Measurements from ENCODE around the gene CFAP100. TPM values are rescaled to one million over a fixed set of nuclear protein-coding genes. Genes with fewer than 3 reads are reported as not detected.

The CFAP100 gene
- total RNA-seq, 4 donors from 2014 or later, result not detected

- peak in 1 of 2 donors; percentile 80 for DNase-seq (ENCODE audit: low spot score in 2 of 2)
- TF ChIP-seq CTCF (IDR thresholded peaks at IDR 0.05) (no peak), POLR2A (IDR thresholded peaks at IDR 0.05) (no peak)
- H3K4me3 ChIP-seq (ENCODE audit: low read depth, poor library complexity, severe bottlenecking), result no peak overlapping the region
- intact Hi-C loops (cut with DNase I; ENCODE audit: low total_unique reads), result loop anchor here (10.0 kb wide), 1 partner anchor 253 kb away; no protein-coding TSS in a partner anchor
- 62 to 73% methylated on average over 11 to 13 of the region's 13 CpGs for WGBS, 2 donors
Observed at GRCh38 chr3:126397610-126398422, 3.1 kb downstream of the CFAP100 start.

GRCh38 chr3:126398423-126399350 is 4.0 kb downstream of the CFAP100 start:
- DNase-seq (ENCODE audit: low spot score in 2 of 2), result peak in 1 of 2 donors; percentile 77
- 87 to 89% methylated on average over 14 of the region's 14 CpGs for WGBS, 2 donors
- H3K4me3 ChIP-seq (ENCODE audit: low read depth, poor library complexity, severe bottlenecking), result no peak overlapping the region
- intact Hi-C loops (cut with DNase I; ENCODE audit: low total_unique reads), result loop anchor here (10.0 kb wide), 1 partner anchor 254 kb away; no protein-coding TSS in a partner anchor
- TF ChIP-seq CTCF (IDR thresholded peaks at IDR 0.05) (no peak), POLR2A (IDR thresholded peaks at IDR 0.05) (no peak)

GRCh38 chr3:126399351-126399735 is 4.6 kb downstream of the CFAP100 start:
- intact Hi-C loops (cut with DNase I; ENCODE audit: low total_unique reads), result loop anchor here (10.0 kb wide), 1 partner anchor 255 kb away; no protein-coding TSS in a partner anchor
- no peak for DNase-seq (ENCODE audit: low spot score in 2 of 2)
- TF ChIP-seq CTCF (IDR thresholded peaks at IDR 0.05), result no peak
- TF ChIP-seq POLR2A (IDR thresholded peaks at IDR 0.05), result no peak
- WGBS, 2 donors, result 77 to 82% methylated on average over 1 of the region's 1 CpG
- H3K4me3 ChIP-seq (ENCODE audit: low read depth, poor library complexity, severe bottlenecking), result no peak overlapping the region

- intact Hi-C loops (cut with DNase I; ENCODE audit: low total_unique reads), result loop anchor here (10.0 kb wide), 1 partner anchor 255 kb away; no protein-coding TSS in a partner anchor
- H3K4me3 ChIP-seq (ENCODE audit: low read depth, poor library complexity, severe bottlenecking), result no peak overlapping the region
- peak in 1 of 2 donors; percentile 17 for DNase-seq (ENCODE audit: low spot score in 2 of 2)
- TF ChIP-seq POLR2A (IDR thresholded peaks at IDR 0.05), result no peak
- TF ChIP-seq CTCF (IDR thresholded peaks at IDR 0.05), result no peak
- 94 to 95% methylated on average over 4 of the region's 4 CpGs for WGBS, 2 donors
Observed at GRCh38 chr3:126399756-126400155, 5.0 kb downstream of the CFAP100 start.

- DNase-seq (ENCODE audit: low spot score in 2 of 2), result peak in 1 of 2 donors; percentile 39
- H3K4me3 ChIP-seq (ENCODE audit: low read depth, poor library complexity, severe bottlenecking), result no peak overlapping the region
- intact Hi-C loops (cut with DNase I; ENCODE audit: low total_unique reads), result no loop called here
- TF ChIP-seq CTCF (IDR thresholded peaks at IDR 0.05) (no peak), POLR2A (IDR thresholded peaks at IDR 0.05) (no peak)
- 60 to 74% methylated on average over 8 of the region's 8 CpGs for WGBS, 2 donors
Observed at GRCh38 chr3:126401611-126402160, 7.0 kb downstream of the CFAP100 start.
